ENCODE results near the gene ILDR2. TPM values are rescaled to one million over a fixed set of nuclear protein-coding genes. Genes with fewer than 3 reads are reported as not detected.

ILDR2 gene, protein sequence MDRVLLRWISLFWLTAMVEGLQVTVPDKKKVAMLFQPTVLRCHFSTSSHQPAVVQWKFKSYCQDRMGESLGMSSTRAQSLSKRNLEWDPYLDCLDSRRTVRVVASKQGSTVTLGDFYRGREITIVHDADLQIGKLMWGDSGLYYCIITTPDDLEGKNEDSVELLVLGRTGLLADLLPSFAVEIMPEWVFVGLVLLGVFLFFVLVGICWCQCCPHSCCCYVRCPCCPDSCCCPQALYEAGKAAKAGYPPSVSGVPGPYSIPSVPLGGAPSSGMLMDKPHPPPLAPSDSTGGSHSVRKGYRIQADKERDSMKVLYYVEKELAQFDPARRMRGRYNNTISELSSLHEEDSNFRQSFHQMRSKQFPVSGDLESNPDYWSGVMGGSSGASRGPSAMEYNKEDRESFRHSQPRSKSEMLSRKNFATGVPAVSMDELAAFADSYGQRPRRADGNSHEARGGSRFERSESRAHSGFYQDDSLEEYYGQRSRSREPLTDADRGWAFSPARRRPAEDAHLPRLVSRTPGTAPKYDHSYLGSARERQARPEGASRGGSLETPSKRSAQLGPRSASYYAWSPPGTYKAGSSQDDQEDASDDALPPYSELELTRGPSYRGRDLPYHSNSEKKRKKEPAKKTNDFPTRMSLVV
- total RNA-seq = 0.13 and 0.21 TPM in 2 replicates
- polyA plus RNA-seq (2012) = 1.4 TPM

DNA sequence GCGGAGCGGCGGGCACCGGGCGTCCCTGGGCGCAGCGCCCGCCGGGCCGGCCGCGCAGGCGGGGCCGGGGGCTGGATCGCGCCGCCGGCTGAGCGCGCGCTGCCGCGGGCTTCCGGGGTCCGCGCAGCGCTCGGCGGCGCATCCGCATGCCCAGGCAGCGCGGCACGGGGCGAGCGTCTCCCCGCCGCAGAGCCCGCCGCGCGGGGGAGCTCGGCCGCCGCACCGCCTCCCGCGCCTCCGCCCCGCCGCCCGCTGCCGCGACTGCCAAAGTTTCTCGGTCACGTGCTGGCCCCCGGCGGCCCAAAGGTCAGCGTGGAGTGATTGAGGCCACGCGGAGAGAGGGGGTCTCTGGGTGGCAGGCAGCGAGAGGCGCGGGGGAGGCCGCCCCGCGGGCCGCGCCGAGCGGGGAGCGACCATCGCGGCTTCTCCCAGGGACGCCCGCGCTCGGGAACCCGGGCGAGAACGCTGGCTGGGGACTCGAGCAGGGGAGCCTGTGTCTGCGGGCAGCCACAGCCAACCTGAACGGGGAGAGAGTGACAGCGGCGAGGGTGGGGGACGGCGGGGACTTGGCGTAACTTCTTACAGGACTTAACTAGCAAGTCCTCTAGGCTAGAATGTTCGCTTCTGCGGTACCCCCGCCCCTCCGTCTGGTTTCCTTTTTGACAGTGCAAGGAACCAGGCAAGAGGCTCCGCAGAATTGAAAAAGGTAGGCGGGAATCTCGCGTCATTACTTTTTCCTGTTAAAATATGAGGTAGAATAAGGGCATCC, at the start of gene ILDR2:
ILDR2 (minus strand) TSS at position 180 of the 769 bp plus-strand sequence. CDS start 272 bp downstream, outside the sequence.
- peak; percentile 40 for DNase-seq (ENCODE audit: low read depth)

DNA sequence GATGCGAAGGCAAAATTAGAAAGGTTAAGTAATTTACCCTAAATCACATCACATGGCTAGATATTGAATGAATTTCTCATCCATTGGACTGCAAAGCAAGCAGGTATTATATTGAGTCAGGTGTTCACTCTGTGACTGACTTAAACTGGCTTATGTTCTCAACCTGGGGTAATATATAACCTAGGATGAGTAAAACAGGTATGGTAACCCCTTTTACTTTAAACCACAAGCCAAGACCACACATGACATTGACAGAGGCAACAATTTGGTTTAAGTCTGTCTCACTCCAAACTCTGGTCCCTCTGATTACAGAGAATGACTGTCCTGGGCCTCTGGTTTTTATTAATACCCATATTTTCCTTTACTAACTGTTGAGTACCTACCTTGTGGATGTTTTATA, 47.0 kb upstream of the ILDR2 start:
- DNase-seq (ENCODE audit: low read depth) = no peak

DNA sequence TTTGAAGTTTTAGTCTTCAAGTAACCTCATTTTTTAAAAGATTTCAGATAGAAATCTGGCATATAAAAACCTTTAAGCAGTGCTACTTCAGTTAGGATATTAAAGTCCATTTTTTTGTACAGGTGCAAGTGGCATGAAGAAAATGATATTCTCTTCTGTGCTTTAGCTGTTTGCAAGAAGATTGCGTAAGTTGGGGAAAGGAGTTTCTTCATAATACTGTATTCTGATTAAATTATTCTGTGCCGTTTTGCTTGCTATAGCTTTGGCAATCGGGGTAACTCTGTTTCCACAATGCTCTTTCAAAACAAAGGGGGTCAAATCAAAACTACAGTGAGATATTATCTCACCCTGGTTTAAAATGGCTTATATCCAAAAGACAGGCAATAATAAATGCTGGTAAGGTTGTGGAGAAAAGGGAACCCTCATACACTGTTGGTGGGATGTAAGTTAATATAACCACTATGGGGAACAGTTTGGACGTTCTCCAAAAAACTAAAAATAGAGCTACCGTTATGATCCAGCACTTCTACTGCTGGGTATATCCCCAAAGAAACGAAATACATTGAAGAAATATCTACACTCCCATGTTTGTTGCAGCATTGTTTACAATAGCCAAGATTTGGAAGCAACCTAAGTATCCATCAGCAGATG, 40.9 kb upstream of the ILDR2 start:
- peak; percentile 1 for DNase-seq (ENCODE audit: low read depth)

DNA sequence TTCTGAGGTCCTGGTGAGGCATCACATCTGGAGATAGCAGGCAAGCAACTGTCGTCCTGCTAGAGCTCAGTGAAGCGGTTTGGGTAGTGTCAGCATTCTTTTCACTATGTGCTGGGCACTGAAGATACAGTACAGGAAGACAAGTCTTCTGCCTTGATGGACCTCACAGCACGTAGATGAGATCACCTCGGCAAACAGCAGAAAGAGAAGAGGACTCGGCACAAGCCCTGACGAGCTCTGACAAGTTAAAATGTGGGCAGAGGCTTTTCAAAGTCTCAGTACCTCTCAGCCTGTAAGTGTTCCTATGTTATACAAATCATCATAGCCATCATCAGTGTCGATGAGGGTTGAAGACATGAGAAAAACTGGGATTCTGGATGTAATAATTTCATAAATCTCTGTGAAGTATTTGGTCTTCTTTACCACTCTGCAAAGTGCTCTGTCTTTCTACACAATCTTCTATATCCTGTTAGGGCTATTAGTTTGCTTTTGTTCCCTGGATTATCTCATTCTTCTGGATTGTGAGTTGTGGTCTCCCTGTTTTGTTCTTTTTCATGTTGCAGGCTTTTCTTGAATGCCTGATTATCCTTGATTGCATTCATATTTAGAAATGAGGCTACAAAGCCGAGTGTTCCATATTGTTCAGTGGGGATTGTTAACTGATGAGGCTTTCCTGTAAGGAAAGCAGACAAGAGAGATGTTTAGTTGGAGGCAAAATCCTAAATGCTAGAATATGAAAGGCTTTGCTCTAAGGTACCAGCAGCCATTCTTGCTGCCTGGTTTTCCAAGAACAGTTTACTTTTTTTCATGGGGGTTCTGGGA, 38.0 kb upstream of the ILDR2 start:
- DNase-seq (ENCODE audit: low read depth) = no peak

DNA sequence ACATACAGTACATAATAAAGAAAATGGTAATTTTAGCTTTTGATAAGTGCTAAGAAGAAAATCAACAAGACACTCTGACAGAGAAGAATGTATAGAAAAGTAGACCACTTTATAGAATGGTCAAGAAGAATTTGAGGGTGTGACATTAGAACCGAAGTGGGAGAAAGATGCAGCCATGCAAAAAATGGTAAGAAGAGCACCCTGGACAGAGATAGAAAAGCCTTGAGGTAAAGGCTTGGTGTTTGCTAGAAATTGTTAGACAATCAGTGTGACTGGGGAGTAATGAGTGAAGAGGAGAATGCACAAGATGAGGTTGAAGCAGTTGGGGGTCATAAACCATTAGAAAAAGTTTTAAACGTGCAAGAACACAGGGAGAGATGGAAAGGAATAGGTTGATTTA, 37.2 kb upstream of the ILDR2 start:
- DNase-seq (ENCODE audit: low read depth) = no peak

DNA sequence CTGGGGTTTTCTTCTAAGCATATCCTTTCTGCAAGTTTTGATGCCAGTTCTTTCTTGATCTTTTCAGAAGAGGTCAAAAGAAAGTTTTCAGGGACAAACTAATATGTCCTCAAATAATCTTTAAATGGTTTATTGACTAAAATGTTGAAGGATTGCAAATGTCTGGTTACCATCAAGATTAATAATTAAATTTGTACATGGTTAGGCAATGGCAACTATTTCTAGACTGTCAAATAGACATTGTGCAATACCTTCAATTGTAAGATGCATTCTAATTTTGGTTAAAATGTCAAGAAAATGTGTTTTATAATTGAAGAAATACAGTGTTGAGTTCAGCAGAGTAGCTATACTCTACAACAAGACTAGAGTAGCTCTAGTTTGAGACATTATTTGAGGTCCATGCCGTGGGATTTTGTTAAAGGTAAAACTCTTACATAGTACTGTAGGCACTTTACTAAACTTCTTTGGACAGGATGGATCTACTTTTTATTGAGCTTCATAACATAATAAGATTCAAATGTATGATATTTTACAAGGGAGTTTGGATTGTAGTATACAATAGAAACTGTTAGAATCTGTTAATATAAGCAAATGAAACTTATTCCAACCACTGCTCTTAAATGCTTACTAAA, 36.3 kb upstream of the ILDR2 start:
- DNase-seq (ENCODE audit: low read depth) = no peak

DNA sequence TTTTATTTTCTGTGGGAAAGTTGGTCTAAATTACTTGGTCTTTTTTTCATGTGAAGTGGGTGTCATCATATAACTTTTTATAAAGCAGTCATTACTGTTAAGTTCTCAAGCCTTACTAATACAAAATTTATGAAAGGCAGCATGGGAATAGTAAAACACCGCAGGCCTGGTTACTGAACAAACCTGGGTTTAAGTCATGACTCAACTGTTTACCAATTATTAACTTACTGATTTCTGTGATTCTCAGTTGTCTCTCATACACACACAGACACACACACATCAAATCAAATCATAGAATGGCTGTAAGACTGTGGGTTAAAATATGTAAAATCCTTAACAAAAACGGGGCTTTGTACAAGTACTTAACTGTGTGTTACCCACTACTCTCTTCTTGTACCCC, 28.4 kb upstream of the ILDR2 start:
- no peak for DNase-seq (ENCODE audit: low read depth)

DNA sequence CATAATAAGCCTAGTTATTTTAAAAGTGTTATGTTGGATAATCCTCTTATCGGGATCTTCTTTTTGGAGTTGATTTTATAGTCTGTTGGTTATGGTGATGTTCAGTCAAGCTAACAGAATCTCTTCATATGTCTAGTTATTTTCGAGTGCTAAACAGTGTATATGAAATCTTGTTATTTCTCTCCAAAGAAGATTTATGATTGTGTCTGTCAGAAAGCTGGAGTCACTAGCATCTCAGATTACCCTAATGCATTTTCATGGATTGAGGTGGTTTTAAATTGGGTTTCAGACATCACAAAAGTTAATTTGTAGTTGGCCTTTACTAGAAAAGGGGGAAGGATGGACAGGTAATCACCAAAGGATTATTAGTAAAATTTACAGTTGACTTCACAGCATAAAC, 27.0 kb upstream of the ILDR2 start:
- no peak for DNase-seq (ENCODE audit: low read depth)

DNA sequence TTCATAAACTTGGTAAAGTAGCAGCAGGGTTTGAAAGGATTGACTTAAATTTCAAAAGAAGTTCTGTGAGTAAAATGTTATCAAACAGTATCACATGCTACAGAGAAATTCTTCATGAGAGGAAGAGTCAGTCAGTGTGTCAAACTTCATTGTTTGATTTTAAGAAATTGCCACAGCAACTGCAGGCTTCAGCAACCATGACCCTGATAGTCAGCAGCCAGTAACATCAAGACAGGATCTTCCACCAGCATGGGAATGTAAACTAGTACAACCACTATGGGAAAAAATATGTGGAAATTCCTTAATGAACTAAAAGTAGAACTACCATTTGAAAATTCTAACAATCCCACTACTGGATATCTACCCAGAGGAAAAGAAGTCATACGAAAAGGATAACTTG, 25.2 kb upstream of the ILDR2 start:
- DNase-seq (ENCODE audit: low read depth) = no peak

DNA sequence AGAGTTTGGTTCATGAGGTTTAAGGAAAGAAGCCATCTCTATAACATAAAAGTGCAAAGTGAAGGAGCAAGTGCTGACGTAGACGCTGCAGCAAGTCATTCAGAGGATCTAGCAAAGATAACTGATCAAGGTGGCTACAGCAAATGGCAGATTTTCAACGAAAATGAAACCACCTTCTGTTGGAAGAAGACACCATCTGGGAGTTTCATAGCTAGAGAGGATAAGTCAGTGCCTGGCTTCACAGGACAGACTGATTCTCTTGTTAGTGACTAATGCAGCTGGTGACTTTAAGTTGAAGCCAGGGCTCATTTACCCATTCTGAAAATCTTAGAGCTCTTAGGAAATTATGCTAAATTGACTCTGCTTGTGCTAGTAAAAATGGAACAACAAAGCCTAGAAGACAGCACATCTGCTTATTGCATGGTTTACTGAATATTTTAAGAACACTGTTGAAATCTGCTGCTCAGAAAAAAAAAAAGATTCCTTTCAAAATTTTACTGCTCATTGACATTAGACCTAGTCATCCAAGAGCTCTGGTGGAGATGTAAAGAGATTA, 24.2 kb upstream of the ILDR2 start:
- DNase-seq (ENCODE audit: low read depth) = no peak

DNA sequence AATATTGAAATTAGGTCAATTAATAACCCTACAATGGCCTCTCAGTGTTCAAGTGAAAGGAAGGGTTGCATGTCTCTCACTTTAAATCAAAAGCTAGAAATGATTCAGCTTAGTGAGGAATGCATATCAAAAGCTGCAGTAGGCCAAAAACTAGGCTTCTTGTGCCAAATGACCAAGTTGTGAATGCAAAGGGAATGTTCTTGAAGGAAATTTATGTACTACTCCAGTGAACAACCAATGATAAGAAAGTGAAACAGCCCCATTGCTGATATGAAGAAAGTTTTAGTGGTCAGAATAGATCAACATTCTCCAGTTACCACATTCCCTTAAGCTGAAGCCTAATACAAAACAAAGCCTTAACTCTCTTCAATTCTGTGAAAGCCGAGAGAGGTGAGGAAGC, 23.7 kb upstream of the ILDR2 start:
- no peak for DNase-seq (ENCODE audit: low read depth)

DNA sequence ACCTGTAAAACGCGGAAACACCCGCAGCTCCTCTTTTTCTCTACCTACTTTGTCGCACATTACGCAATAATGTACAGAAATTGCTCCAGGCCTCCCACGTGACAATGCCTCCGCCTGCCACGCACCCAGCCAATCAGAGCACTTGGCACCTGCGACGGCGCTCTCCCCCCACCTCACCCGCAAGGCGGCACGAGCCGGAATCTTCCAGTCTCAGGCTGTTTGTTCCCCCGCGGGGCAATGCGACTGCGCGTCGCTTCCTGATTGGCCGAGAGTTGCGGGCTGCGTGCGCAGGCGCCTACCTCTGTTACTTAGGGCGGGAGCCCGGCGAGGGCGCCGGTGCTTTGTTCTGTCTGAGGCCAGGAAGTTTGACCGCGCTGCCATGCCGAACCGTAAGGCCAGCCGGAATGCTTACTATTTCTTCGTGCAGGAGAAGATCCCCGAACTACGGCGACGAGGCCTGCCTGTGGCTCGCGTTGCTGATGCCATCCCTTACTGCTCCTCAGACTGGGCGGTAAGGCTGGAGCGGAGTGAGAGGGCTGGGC, 13.7 kb upstream of the ILDR2 start, which contains the start of gene MAEL:
MAEL (plus strand) TSS at position 307 of the 542 bp plus-strand sequence; CDS start at position 380, 73 bp downstream.
- DNase-seq (ENCODE audit: low read depth) = no peak

DNA sequence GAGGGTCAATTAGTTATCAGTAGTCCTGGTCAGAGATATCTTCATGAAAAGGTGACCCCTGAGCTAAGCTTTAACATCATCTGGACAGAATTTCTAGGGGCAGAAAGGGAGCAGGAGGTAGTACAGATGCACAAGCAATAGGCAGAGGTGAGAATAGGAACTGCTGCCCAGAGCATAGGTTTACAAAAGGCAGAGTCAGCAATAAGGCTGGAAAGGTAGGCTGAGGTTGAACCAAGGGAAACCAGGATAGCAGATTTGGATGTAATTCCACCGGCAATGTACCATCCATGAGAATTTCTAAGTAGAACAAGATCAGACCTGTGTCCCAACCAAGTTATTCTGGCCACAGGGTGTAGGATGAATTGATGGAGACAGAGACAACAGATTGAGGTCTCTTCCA, 6.2 kb upstream of the ILDR2 start:
- DNase-seq (ENCODE audit: low read depth) = no peak

DNA sequence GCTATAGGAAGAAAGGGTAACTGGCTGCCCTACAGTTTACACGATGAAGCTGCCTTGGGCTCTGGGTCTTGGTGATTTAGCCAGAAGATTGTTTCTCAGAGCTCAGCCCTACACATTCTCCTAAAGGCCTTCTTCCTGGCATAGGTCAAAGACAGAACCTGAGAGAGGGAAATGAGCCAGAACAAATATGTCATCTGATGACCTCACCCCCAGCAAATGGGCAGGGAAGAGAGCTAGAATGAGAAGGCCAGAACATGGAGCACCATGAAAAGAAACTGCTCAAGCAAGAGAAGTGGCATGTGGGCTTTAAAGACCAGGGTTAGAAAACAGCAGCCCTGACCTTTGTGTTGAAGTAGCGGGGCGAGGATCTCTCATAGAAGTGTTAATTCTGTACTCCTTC, 5.5 kb upstream of the ILDR2 start:
- no peak for DNase-seq (ENCODE audit: low read depth)

DNA sequence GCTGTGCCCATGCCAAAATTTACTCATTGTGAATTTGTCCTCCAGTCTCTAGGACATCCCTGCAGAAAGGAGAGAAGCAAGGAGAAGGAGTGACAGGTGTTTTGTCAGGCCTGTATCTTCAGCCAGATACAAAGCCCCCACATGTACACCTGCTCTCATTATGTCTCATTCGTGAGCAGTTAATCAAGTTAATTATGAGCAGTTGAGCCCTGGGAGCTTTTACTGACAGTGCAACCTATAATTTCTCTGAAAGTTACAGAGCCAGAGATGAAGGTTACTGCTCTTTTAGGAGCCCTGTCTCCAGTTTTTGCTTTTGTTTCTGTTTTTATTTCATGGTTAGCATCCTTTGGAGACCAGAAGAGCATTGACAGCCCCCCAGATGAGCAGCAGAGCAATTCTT, 5.0 kb upstream of the ILDR2 start:
- DNase-seq (ENCODE audit: low read depth) = no peak

DNA sequence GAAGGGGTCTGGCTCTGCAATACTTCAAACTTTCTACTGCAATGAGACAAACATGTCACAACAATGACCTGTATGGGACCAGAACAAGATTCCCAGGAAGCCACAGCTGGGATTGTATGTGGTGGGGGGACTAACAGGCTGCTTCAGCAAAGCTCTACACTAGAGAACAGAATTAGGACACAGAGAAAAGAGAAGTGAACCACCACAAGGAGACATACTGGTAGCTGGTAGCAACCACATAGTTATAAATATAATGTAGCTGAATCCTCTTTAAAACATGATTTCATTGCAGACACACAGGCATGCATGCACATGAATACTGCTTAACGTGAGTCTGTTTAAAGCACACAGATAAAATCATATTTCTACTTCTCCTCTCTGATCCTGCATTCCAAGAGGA, 3.5 kb upstream of the ILDR2 start:
- DNase-seq (ENCODE audit: low read depth) = no peak

DNA sequence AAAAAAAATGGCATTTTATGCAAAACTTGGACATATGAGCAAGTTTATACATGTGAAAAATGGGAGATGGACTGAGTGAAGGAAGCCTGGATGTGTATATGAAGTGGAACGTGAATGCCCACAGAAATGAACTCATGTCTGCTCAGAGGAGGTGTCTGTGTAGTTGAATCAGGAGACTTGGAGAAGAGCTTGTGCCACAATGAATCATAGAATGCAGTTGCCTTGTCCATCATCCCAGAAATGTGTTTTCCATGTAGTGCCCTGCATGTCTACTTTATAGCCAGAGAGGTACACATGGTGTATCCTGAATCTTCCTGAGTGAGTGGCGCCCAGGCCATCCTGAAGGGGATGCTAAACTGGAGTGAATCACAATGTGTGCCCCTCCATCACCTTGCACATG, 2.6 kb upstream of the ILDR2 start:
- peak; percentile 53 for DNase-seq (ENCODE audit: low read depth)

DNA sequence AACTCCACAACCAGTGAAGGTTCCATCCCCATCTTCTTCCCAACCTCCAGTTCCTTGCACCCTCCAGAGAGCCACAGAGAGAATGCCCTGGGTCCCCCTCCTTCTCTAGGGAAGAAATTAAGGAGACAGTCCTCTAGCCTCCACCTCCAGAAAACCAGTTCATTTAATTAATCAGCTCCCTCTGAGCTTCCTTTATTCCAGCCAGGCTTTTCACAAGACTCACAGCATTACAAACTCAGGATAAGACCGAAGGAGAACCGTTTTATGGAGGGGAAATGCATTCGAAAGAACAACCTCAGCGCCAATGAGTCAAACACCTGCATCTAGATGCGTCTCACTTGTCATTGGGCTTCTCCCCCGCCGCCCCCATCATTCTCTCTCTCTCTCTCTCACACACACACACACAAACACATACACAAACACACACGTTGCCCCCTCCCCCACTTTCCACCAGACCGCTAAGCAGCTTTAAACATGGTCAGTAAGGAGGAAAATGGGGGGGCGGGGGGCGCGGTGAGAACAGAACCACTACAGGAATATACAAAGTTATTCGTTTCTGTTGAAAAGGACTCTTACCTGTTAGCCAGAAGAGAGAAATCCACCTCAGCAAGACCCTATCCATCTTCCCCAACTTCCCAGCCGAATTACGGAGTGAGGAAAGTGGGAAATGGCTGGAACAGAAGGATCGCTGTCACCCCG, 544 bp downstream of the ILDR2 start:
- DNase-seq (ENCODE audit: low read depth) = peak; percentile 6

DNA sequence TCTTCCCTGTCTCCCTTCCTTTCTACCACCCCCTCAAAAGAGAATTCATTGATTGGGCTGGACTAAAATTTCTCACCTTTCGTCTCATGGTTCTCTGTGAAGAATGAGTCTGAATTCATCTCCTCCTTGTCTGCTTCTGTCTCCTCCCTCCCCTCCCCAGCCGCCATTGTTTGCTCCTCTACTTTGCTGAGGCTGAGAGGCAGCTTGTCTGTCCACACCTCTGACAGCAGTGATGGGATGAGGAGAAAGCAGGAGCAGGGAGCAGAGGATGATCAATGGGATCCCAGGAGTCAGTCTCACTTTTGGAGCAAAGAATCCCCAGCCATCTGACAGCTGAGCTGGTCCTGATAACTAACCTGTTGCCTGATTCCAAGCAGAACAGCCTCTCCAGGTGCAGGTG, 2.5 kb downstream of the ILDR2 start:
- DNase-seq (ENCODE audit: low read depth) = no peak

Measured in myocyte (in vitro differentiated cells).